Astrocyte of the spinal cord (primary cell): Measurements from ENCODE around the gene SUGCT.

Experiments used
- DNase-seq: peaks from one replicate; pipeline ENCODE4 v3.0.0; 2011; ENCODE audit warnings: low read depth, low spot score
- H3K4me3 ChIP-seq: 2 replicates; pipeline ENCODE4 v1.5.1; 2011; ENCODE audit warnings: low read depth, mild to moderate bottlenecking, low read length, moderate library complexity
- CTCF ChIP-seq: IDR thresholded peaks from 2 replicates; pipeline ENCODE4 v1.5.1; 2012; ENCODE audit warnings: low read depth, mild to moderate bottlenecking, low read length, inconsistent platforms
- in situ Hi-C: cut with HindIII; loops from 2 replicates; pipeline ENCODE4 v1.10.0; 2017; ENCODE audit warnings: low sequenced_read_pairs

SUGCT gene

DNA sequence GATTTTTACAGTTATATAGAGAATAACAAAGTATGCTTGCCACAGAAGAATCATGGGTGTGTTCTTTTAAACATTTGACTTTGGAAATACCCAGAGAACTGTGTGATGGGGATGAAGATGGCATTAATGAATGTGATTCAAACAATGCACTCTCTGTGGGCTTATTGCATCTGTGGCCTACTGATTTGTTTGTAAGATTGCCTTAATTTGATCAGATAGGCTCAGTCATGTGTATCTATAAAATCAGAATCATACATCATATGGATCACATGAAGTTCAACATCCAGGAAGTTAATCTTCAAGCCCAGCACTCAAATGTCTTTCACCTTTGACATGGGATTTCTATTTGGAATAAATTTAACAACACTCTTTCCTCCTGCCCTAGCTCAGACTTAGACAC is 410.9 kb downstream of the SUGCT start:
- in situ Hi-C loops: no loop called here
- TF ChIP-seq CTCF: no peak
- no peak for DNase-seq
- no peak overlapping the region for H3K4me3 ChIP-seq

DNA sequence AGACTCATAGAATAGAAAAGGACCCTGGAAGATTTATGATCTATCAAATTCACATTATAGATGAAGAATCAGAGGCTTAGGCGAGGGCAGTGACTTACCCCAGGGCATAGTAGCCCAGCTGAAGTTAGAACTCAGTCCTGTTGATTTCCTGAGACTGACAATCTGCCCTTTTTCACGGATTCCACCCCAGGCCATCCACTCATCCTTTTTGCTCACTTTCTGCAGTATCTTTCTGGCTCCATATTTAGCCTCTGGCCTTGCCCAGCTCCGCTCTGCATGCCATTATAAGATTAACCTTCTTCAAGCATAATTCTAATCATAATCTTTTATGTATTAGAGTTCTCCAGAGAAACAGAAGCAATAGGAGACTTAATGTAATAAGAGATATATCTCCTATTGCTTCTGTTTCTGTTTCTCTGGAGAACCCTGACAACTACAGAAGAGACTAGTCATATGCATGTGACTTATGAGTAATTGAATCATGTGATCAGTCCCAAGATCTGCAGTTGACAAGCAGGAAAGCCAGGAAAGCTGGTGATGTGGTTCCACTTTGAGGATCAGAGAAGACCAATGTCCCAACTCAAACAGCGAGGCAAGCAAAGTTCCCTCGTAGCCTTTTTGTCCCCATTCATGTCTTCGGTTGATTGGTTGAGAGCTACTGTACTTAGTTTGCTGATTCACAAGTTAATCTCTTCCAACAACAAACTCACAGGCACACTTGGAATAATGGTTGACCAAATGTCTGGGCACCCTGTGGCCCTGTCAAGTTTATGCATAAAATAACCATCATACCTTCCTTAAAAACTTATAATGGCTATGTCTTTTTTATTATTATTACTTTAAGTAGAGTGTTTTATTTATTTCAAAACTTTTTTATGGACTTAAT is 412.1 kb downstream of the SUGCT start:
- no peak for DNase-seq
- in situ Hi-C loops: no loop called here
- no peak overlapping the region for H3K4me3 ChIP-seq
- no peak for TF ChIP-seq CTCF

DNA sequence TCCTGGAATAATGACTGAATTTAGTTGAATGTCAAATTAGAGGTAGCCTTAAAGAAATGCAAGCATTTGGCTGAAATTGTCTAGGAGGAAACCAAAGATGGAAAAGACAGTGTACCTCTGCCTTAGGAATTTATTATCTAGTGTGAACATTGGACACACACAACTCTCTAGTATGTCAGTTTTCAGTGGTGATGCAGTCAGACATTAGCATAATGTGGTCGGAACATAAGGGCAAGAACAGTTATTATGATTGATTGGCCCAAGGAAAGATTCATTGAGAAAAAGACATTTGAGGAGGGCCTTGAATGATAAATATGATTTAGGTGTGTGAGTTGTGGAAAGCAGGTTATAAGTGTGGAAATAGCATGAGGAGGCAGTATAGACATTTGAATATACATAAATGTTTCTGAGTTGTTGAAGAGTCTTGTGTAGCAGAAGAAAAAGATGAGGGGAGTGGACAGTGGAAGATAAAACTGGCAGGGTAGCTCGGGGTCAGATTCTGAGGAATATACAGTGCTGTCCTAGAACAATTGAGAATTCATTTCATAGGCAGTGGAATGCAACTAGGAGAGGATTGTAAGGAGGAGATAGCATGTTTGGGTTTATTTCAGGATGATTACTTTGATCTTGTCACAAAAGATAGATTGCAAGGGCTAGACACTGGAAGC is 414.7 kb downstream of the SUGCT start:
- H3K4me3 ChIP-seq: no peak overlapping the region
- in situ Hi-C loops: no loop called here
- no peak for DNase-seq
- TF ChIP-seq CTCF: no peak

- no peak overlapping the region for H3K4me3 ChIP-seq
- peak; percentile 60 for DNase-seq
- no peak for TF ChIP-seq CTCF
- in situ Hi-C loops: no loop called here
Observed at GRCh38 chr7:40551685-40552576, 417.1 kb downstream of the SUGCT start.

DNA sequence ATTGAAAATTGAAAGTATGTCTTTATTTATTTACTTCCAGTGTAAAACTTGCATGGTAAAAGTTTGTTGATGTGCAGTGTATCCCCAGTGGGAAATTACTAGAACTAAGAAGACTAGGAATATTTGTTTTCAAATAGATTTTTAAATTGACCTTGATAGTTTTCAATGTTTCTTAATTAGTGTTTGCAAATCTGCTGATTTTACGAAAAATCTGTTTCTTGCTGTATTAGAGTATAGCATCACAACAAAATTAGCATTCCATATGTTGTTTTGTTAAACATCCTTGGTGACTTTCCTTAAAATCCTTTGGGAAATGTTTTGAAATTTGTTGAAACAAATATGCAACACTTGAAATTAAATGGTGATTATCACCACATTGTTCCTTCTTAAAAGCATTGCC is 425.9 kb downstream of the SUGCT start:
- no peak for TF ChIP-seq CTCF
- H3K4me3 ChIP-seq: no peak overlapping the region
- in situ Hi-C loops: no loop called here
- DNase-seq: no peak

GRCh38 chr7:40566879-40567278 is 432.1 kb downstream of the SUGCT start:
- TF ChIP-seq CTCF: no peak
- in situ Hi-C loops: no loop called here
- no peak for DNase-seq
- no peak overlapping the region for H3K4me3 ChIP-seq
